BJ (cell line): Measurements from ENCODE around the gene CA12. TPM values are rescaled to one million over a fixed set of nuclear protein-coding genes. Genes with fewer than 3 reads are reported as not detected.

ENCODE experiments used
- CTCF ChIA-PET: fragments of 350-600 bp; formaldehyde crosslinking; extraction: SDS; loops from one replicate; lab custom pipeline; 2021; ENCODE audit warnings: antibody characterized with exemption, inconsistent platforms; lab: Yijun Ruan, JAX
- POLR2A ChIA-PET: fragments of 300-600 bp; sonication (Branson Sonifier 250); formaldehyde crosslinking; extraction: SDS; loops from one replicate; lab custom pipeline; 2021; ENCODE audit warnings: antibody characterized with exemption; lab: Charles Lee
- DNase-seq: peaks from one replicate; pipeline ENCODE4 v3.0.0-alpha.2; 2011; ENCODE audit warnings: low read depth
- H3K27me3 ChIP-seq: 2 replicates; pipeline ENCODE4 v1.6.0; 2011; ENCODE audit warnings: low read length; ENCODE audit not compliant: control insufficient read depth, insufficient read depth
- H3K36me3 ChIP-seq: 2 replicates; pipeline ENCODE4 v1.5.1; 2011; ENCODE audit warnings: low read length; ENCODE audit not compliant: control insufficient read depth, insufficient read depth
- H3K4me3 ChIP-seq: 2 replicates; pipeline ENCODE4 v1.5.1; 2011; ENCODE audit warnings: low read depth, mild to moderate bottlenecking, control low read depth, low read length
- CTCF ChIP-seq: IDR thresholded peaks from 2 replicates; pipeline ENCODE4 v1.5.1; 2011; ENCODE audit warnings: low read depth, mild to moderate bottlenecking, control low read depth, inconsistent platforms, low read length, moderate library complexity; ENCODE audit not compliant: insufficient read depth
- polyA plus RNA-seq: library from polyadenylated mRNA; depleted of rRNA; stranded (reverse); fragments of >200 nt; gene quantifications from 2 replicates; pipeline ENCODE4 v1.2.3, GENCODE V29; 2011

The CA12 gene
- polyA plus RNA-seq, 1 experiment, result 16.9 TPM

- no peak for DNase-seq
- TF ChIP-seq CTCF, result no peak
- Histone ChIP-seq H3K36me3 (no peaks in the 10 kb centered on the region), H3K4me3 (no peak overlapping the region), H3K27me3 (no peaks in the 10 kb centered on the region)
- CTCF ChIA-PET, result no interaction called here
- POLR2A ChIA-PET, result no interaction called here
These were observed 6.7 kb downstream of the CA12 start for GRCh38 chr15:63374686-63375520.

GRCh38 chr15:63373866-63374548 is 7.6 kb downstream of the CA12 start:
- H3K36me3 ChIP-seq, result no peaks in the 10 kb centered on the region
- CTCF ChIA-PET, result no interaction called here
- no peak for TF ChIP-seq CTCF
- POLR2A ChIA-PET, result no interaction called here
- H3K4me3 ChIP-seq, result no peak overlapping the region
- no peaks in the 10 kb centered on the region for H3K27me3 ChIP-seq
- no peak for DNase-seq

GRCh38 chr15:63373330-63373729 is 8.3 kb downstream of the CA12 start:
- Histone ChIP-seq H3K27me3 (no peaks in the 10 kb centered on the region), H3K36me3 (no peaks in the 10 kb centered on the region), H3K4me3 (no peak overlapping the region)
- POLR2A ChIA-PET, result no interaction called here
- CTCF ChIA-PET, result interaction anchor here (1.4 kb wide), 1 partner anchor 32 kb away, joined by 3 read pairs; no protein-coding TSS in a partner anchor
- TF ChIP-seq CTCF, result no peak
- no peak for DNase-seq

- POLR2A ChIA-PET, result no interaction called here
- H3K27me3 ChIP-seq, result no peaks in the 10 kb centered on the region
- CTCF ChIA-PET, result interaction anchor here (1.3 to 1.4 kb wide), 2 partner anchors 12 to 33 kb away, joined by 3 read pairs; no protein-coding TSS in a partner anchor
- H3K36me3 ChIP-seq, result no peaks in the 10 kb centered on the region
- H3K4me3 ChIP-seq, result no peak overlapping the region
- DNase-seq, result no peak
- no peak for TF ChIP-seq CTCF
These were observed 8.9 kb downstream of the CA12 start for GRCh38 chr15:63372753-63373152.

- Histone ChIP-seq H3K27me3 (no peaks in the 10 kb centered on the region), H3K36me3 (no peaks in the 10 kb centered on the region), H3K4me3 (no peak overlapping the region)
- peak; percentile 86 for DNase-seq
- ChIA-PET POLR2A (no interaction called here), CTCF (interaction anchor here (0.6 to 1.4 kb wide), 4 partner anchors 11 to 1895 kb away, joined by 3 read pairs; no protein-coding TSS in a partner anchor)
- TF ChIP-seq CTCF, result no peak
These were observed 9.5 kb downstream of the CA12 start for GRCh38 chr15:63372018-63372705.
